K562 (cell line): ENCODE measurements around the gene TMEM234. TPM values are rescaled to one million over a fixed set of nuclear protein-coding genes. Genes with fewer than 3 reads are reported as not detected.

Experiments used
- ATAC-seq: fragments of 200-7000 bp; cut with Tn5 transposase; 3 replicates; pipeline ENCODE4 v1.9.1; 2020; ENCODE audit warnings: moderate library complexity
- BruUV-seq: library from RNA; stranded (reverse); fragments of 400-500 nt; replicated peaks from 2 replicates; lab custom pipeline; 2021; lab: Mats Ljungman, UMichigan
- CTCF ChIA-PET: fragments of 300-600 bp; formaldehyde crosslinking; extraction: SDS; loops from one replicate; lab custom pipeline; 2021; ENCODE audit warnings: low intra/inter-chr PET ratio; lab: Yijun Ruan, JAX
- POLR2A ChIA-PET: fragments of 300-600, 350-650 bp; sonication (Branson Sonifier 250); formaldehyde crosslinking; extraction: SDS; loops from one replicate; lab custom pipeline; 2021; ENCODE audit warnings: antibody characterized with exemption, inconsistent platforms; lab: Yijun Ruan, JAX
- DNase-seq, 4 experiments: peaks; one replicate each; pipeline versions ENCODE4 v3.0.0 to v3.0.0-alpha.2; 2011 to 2018; ENCODE audit warnings: low spot score in 3 of 4, mixed read lengths in 3 of 4; ENCODE audit errors: extremely low read depth in 1 of 4
- FAIRE-seq: peaks from 2 replicates; lab custom pipeline; 2011; peaks lifted over from hg19 to GRCh38; lab: Jason Lieb, UNC
- H2AFZ ChIP-seq: 2 replicates; pipeline ENCODE4 v1.6.0; 2011; ENCODE audit warnings: low read depth, low read length, control low read depth, inconsistent platforms
- H3K27ac ChIP-seq: fragments of 200-600 bp; 3 replicates; pipeline ENCODE4 v1.8.0; 2011; ENCODE audit warnings: low read depth, mild to moderate bottlenecking, control low read depth, inconsistent platforms, low read length, moderate library complexity, mixed read lengths; ENCODE audit errors: extremely low read depth
- H3K27me3 ChIP-seq, 2 experiments: fragments of 300-600 bp in 1 of 2; 2 replicates in 1 of 2; 3 replicates in 1 of 2; pipeline versions ENCODE4 v1.6.0 to v1.8.0; 2011; ENCODE audit warnings: inconsistent platforms in 2 of 2, low read length in 2 of 2, mild to moderate bottlenecking in 1 of 2, mixed read lengths in 1 of 2, moderate library complexity in 1 of 2; ENCODE audit not compliant: control insufficient read depth in 2 of 2, insufficient read depth in 2 of 2
- H3K36me3 ChIP-seq: fragments of 300-600 bp; 3 replicates; pipeline ENCODE4 v1.8.0; 2011; ENCODE audit warnings: mild to moderate bottlenecking, low read length, inconsistent platforms; ENCODE audit not compliant: control insufficient read depth, insufficient read depth
- H3K4me1 ChIP-seq, 2 experiments: fragments of 200-600 bp in 1 of 2; replicated peaks in 1 of 2; 2 replicates in 1 of 2; 3 replicates in 1 of 2; pipeline versions ENCODE4 v1.5.1 to v1.8.0; 2011; ENCODE audit warnings: inconsistent platforms in 2 of 2, low read length in 2 of 2, mild to moderate bottlenecking in 1 of 2, mixed read lengths in 1 of 2, moderate library complexity in 1 of 2; ENCODE audit not compliant: control insufficient read depth in 2 of 2, insufficient read depth in 2 of 2
- H3K4me2 ChIP-seq: 2 replicates; pipeline ENCODE4 v1.6.1; 2011; ENCODE audit warnings: low read length, control low read depth, inconsistent platforms, mixed read lengths; ENCODE audit not compliant: insufficient read depth
- H3K4me3 ChIP-seq: fragments of 200-600 bp; sonication (generic), shearing (Covaris generic); 2 replicates; pipeline ENCODE4 v1.5.1; 2016; ENCODE audit warnings: control low read depth, inconsistent platforms
- H3K79me2 ChIP-seq: fragments of 200-600 bp; 3 replicates; pipeline ENCODE4 v1.8.0; 2011; ENCODE audit warnings: low read length, inconsistent platforms; ENCODE audit not compliant: control insufficient read depth, insufficient read depth
- H3K9ac ChIP-seq, 2 experiments: 2 replicates each; pipeline versions ENCODE4 v1.6.0 to v1.6.1; 2011; ENCODE audit warnings: low read depth in 2 of 2, low read length in 2 of 2, control low read depth in 1 of 2, inconsistent platforms in 1 of 2, mild to moderate bottlenecking in 1 of 2, mixed read lengths in 1 of 2; ENCODE audit not compliant: insufficient read depth in 1 of 2
- H3K9me1 ChIP-seq: one replicate; pipeline ENCODE4 v1.6.0; 2011; ENCODE audit warnings: inconsistent platforms, mild to moderate bottlenecking, low read length, moderate library complexity; ENCODE audit not compliant: control insufficient read depth, insufficient read depth
- H3K9me3 ChIP-seq: replicated peaks from 2 replicates; pipeline ENCODE4 v1.5.1; 2011; ENCODE audit warnings: low read depth, low read length, inconsistent platforms; ENCODE audit not compliant: control insufficient read depth, insufficient read depth
- H4K20me1 ChIP-seq: replicated peaks from 2 replicates; pipeline ENCODE4 v1.6.1; 2011; ENCODE audit warnings: low read length, inconsistent platforms, mixed read lengths; ENCODE audit not compliant: control insufficient read depth, insufficient read depth
- CBFA2T3 ChIP-seq: fragments of 450-650 bp; IDR thresholded peaks from 2 replicates; pipeline ENCODE4 v1.6.1; 2017
- HDAC1 ChIP-seq, 2 experiments: fragments of 450-650 bp; IDR thresholded peaks; 2 replicates each; pipeline ENCODE4 v1.6.1; 2016 to 2017; ENCODE audit warnings: inconsistent platforms in 1 of 2, mild to moderate bottlenecking in 1 of 2, moderate library complexity in 1 of 2
- NFRKB ChIP-seq: fragments of 450-650 bp; IDR thresholded peaks from 2 replicates; pipeline ENCODE4 v1.6.1; 2016; ENCODE audit warnings: low read depth
- RBFOX2 ChIP-seq: fragments of 200-400 bp; formaldehyde crosslinking; IDR thresholded peaks from 2 replicates; pipeline ENCODE4 v1.6.1; 2017; ENCODE audit warnings: low read depth, mild to moderate bottlenecking, low read length, moderate library complexity
- RNF2 ChIP-seq: sonication (generic); IDR thresholded peaks from 2 replicates; pipeline ENCODE4 v1.6.1; 2016
- SUPT5H ChIP-seq: fragments of 450-650 bp; IDR thresholded peaks from 2 replicates; pipeline ENCODE4 v1.6.1; 2016
- WGBS: fragments of 100-300 bp; shearing (Covaris generic); methylation state at CpG from one replicate; pipeline ENCODE4 v1.1.6; 2016; ENCODE audit warnings: low coverage, mixed read lengths; ENCODE audit not compliant: insufficient coverage; ENCODE audit errors: missing lambda C conversion rate; 5-methylcytosine and 5-hydroxymethylcytosine counted together
- in situ Hi-C: fragments of 300-500 bp; cut with MboI; formaldehyde crosslinking; loops from 4 replicates; pipeline ENCODE4 v1.15.0; 2018; ENCODE audit warnings: inconsistent platforms, mixed read lengths
- intact Hi-C: fragments of 100-400 bp; cut with micrococcal nuclease; formaldehyde crosslinking; loops from 2 replicates; pipeline ENCODE4 v1.14.2; 2022
- polyA plus RNA-seq, 8 experiments: library from polyadenylated mRNA; depleted of rRNA in 4 of 8; stranded (reverse) in 5 of 8; unstranded in 3 of 8; fragments of >200 nt; fragmentation: Nextera tagmentation in 2 of 8; fragmentation: Illumina TruSeq in 1 of 8; extraction: Ambion mirVana in 2 of 8; extraction: Trizol in 1 of 8; gene quantifications; 2 replicates each; pipeline versions ENCODE4 v1.2.1 to v1.2.3, GENCODE V29; 2011 to 2014; ENCODE audit warnings: inconsistent platforms in 1 of 8, missing spikeins in 1 of 8
- total RNA-seq, 7 experiments: library from RNA; depleted of rRNA in 6 of 7; stranded (reverse); fragments of >200 nt in 6 of 7; fragmentation: Illumina TruSeq in 2 of 7; extraction: Trizol in 2 of 7; gene quantifications; 2 replicates each; pipeline versions ENCODE4 v1.2.1 to v1.2.3, GENCODE V29; 2011 to 2021; ENCODE audit warnings: low replicate concordance in 1 of 7
- TF ChIP-seq, protein P1 (sequence below): fragments of 250-450 bp; sonication (Bioruptor Pico); IDR thresholded peaks from 2 replicates; pipeline ENCODE4 v1.4.0; 2020

The TMEM234 gene
- total and polyA plus RNA-seq, 9 of the 15 experiments (the other 6 are each of a cell fraction or from before 2014, with no cell fraction given), result 5.0 to 12.9 (median 7.6) TPM

DNA sequence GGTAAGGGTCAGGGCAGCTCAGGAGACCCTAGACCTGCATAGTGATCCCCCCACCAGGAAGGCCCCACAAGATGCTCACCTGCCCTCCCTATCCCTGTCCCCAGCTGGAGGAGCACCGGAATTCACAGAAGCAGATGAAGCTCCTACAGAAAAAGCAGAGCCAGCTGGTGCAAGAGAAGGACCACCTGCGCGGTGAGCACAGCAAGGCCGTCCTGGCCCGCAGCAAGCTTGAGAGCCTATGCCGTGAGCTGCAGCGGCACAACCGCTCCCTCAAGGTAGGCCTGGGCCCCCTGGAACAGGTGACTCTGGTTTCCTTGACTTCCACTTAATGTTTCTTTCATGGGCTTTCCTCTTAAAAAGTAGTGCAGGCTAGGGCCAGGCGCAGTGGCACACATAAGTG is 34.3 kb downstream of the TMEM234 start:
- Histone ChIP-seq H4K20me1 (no peaks in the 10 kb centered on the region), H2AFZ (no peak overlapping the region), H3K4me3 (no peak overlapping the region), H3K9ac (peak overlapping the region in 1 of 2 experiments; percentile 29; a peak in 1 of 4 replicates), H3K4me1 (peaks cover 3% of the 10 kb centered on the region in 2 experiments; a peak in 3 of 5 replicates), H3K36me3 (peaks cover 91% of the 10 kb centered on the region), H3K4me2 (no peak overlapping the region), H3K27ac (no peak overlapping the region), H3K27me3 (no peaks in the 10 kb centered on the region), H3K9me1 (peaks cover 4% of the 10 kb centered on the region), H3K9me3 (no peaks in the 10 kb centered on the region), H3K79me2 (peaks cover 36% of the 10 kb centered on the region)
- no peak for FAIRE-seq
- in situ Hi-C loops, result no loop called here
- TF ChIP-seq RBFOX2, result peak; percentile 54; the same call in 1 of the 2 replicates
- no peak for TF ChIP-seq RNF2
- DNase-seq, result no peak
- BruUV-seq, result no TSS peak
- ATAC-seq, result no peak
- WGBS, result over 99% methylated on average over 9 of the region's 9 CpGs
- intact Hi-C loops, result loop anchor here (10.0 kb wide), 1 partner anchor 173 kb away; the partner anchor contains the start of gene KHDRBS1
- POLR2A ChIA-PET, result interaction anchor here (0.6 to 11.6 kb wide), 4 partner anchors 8 to 114 kb away, joined by 3 to 201 read pairs (median 4); partner anchors contain the start of genes CCDC28B and TXLNA
- CTCF ChIA-PET, result no interaction called here

DNA sequence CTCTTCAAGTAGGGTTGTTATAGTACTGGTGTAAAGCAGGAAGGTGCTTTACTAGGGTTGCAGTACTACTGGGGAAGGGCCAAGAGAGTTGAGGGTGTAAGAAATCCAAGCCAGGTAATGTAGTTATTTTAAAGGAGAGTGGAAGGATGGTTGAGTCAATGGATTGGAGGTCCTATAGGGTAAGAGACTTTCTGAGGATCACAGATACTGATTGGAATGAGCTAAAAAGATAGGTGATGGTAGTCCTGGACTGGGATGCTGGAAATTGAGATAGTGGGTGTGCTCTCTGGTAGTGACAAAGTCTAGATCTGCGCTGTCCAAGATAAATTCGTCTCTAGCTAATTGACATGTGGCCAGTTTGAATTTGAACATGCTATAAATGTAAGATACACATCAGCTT is 35.7 kb downstream of the TMEM234 start:
- no peak overlapping the region for H3K4me3 ChIP-seq
- DNase-seq (no peak), FAIRE-seq (no peak), ATAC-seq (no peak; the same call in 2 of the 3 replicates)
- intact Hi-C loops (loop anchor here (10.0 kb wide), 1 partner anchor 172 kb away; the partner anchor contains the start of gene KHDRBS1), in situ Hi-C loops (no loop called here)
- ChIA-PET POLR2A (interaction anchor here (0.8 to 11.6 kb wide), 3 partner anchors 10 to 103 kb away, joined by 3 to 201 read pairs (median 5); partner anchors contain the start of gene CCDC28B), CTCF (no interaction called here)
- peaks cover 91% of the 10 kb centered on the region for H3K36me3 ChIP-seq
- no peak overlapping the region for H3K4me2 ChIP-seq
- WGBS, result 58% methylated on average over 2 of the region's 2 CpGs
- H3K9me1 ChIP-seq, result peaks cover 4% of the 10 kb centered on the region
- TF ChIP-seq, protein P1, sequence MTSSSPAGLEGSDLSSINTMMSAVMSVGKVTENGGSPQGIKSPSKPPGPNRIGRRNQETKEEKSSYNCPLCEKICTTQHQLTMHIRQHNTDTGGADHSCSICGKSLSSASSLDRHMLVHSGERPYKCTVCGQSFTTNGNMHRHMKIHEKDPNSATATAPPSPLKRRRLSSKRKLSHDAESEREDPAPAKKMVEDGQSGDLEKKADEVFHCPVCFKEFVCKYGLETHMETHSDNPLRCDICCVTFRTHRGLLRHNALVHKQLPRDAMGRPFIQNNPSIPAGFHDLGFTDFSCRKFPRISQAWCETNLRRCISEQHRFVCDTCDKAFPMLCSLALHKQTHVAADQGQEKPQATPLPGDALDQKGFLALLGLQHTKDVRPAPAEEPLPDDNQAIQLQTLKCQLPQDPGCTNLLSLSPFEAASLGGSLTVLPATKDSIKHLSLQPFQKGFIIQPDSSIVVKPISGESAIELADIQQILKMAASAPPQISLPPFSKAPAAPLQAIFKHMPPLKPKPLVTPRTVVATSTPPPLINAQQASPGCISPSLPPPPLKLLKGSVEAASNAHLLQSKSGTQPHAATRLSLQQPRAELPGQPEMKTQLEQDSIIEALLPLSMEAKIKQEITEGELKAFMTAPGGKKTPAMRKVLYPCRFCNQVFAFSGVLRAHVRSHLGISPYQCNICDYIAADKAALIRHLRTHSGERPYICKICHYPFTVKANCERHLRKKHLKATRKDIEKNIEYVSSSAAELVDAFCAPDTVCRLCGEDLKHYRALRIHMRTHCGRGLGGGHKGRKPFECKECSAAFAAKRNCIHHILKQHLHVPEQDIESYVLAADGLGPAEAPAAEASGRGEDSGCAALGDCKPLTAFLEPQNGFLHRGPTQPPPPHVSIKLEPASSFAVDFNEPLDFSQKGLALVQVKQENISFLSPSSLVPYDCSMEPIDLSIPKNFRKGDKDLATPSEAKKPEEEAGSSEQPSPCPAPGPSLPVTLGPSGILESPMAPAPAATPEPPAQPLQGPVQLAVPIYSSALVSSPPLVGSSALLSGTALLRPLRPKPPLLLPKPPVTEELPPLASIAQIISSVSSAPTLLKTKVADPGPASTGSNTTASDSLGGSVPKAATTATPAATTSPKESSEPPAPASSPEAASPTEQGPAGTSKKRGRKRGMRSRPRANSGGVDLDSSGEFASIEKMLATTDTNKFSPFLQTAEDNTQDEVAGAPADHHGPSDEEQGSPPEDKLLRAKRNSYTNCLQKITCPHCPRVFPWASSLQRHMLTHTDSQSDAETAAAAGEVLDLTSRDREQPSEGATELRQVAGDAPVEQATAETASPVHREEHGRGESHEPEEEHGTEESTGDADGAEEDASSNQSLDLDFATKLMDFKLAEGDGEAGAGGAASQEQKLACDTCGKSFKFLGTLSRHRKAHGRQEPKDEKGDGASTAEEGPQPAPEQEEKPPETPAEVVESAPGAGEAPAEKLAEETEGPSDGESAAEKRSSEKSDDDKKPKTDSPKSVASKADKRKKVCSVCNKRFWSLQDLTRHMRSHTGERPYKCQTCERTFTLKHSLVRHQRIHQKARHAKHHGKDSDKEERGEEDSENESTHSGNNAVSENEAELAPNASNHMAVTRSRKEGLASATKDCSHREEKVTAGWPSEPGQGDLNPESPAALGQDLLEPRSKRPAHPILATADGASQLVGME (CRISPR knock-in tag), result no peak
- TF ChIP-seq HDAC1 (IDR thresholded peaks at IDR 0.05), result no peak
- TF ChIP-seq NFRKB, result 0 out of 2 replicates have a peak, but pooled peaks have one; percentile 43
- TF ChIP-seq RBFOX2, result 0 out of 2 replicates have a peak, but pooled peaks have one; percentile 27
- 0 out of 2 replicates have a peak, but pooled peaks have one; percentile 2 for TF ChIP-seq SUPT5H
- 0 out of 2 replicates have a peak, but pooled peaks have one; percentile 27 for TF ChIP-seq CBFA2T3
- H2AFZ ChIP-seq, result no peak overlapping the region
- no peaks in the 10 kb centered on the region; the same call in 1 of the 2 replicates for H4K20me1 ChIP-seq
- BruUV-seq, result no TSS peak
- H3K9me3 ChIP-seq, result no peaks in the 10 kb centered on the region
- H3K4me1 ChIP-seq, result peaks cover 8 to 10% of the 10 kb centered on the region in 2 experiments
- peak overlapping the region; percentile 23 to 62; a peak in 1 of 4 replicates for H3K9ac ChIP-seq
- peaks cover 50% of the 10 kb centered on the region for H3K79me2 ChIP-seq
- H3K27me3 ChIP-seq, result no peaks in the 10 kb centered on the region
- H3K27ac ChIP-seq, result peak overlapping the region; percentile 46; the same call in 2 of the 3 replicates
